ENCODE data around the gene AHRR. TPM values are rescaled to one million over a fixed set of nuclear protein-coding genes. Genes with fewer than 3 reads are reported as not detected.
"Not testable (repeated sequence)": the region's sequence is repeated elsewhere in the genome, so short reads cannot be mapped to it uniquely, and the experiment has no call there.

Gene AHRR
- total RNA-seq, 1 donor from 2014 or later: 74.8 TPM

GRCh38 chr5:483011-483410 is 161.5 kb downstream of the AHRR start:
- DNase-seq (ENCODE audit: low read depth): no peak

GRCh38 chr5:483434-484140 is 162.1 kb downstream of the AHRR start:
- no peak for DNase-seq (ENCODE audit: low read depth)

GRCh38 chr5:484556-484955 is 163.0 kb downstream of the AHRR start:
- no peak for DNase-seq (ENCODE audit: low read depth)

- DNase-seq (ENCODE audit: low read depth): no peak
These were observed 163.8 kb downstream of the AHRR start for GRCh38 chr5:485113-485945.

GRCh38 chr5:485946-486491 is 164.5 kb downstream of the AHRR start:
- no peak for DNase-seq (ENCODE audit: low read depth)

GRCh38 chr5:486597-486996 is 165.1 kb downstream of the AHRR start:
- not testable (repeated sequence) for DNase-seq (ENCODE audit: low read depth)

Other genes with a start within 250 kb of the AHRR start
- 0.08 and 0.16 TPM in 2 replicates for gene PLEKHG4B, start 229.5 kb upstream of the AHRR start, total RNA-seq
- gene LRRC14B, start 130.2 kb upstream of the AHRR start, total RNA-seq: 11.2 and 21.9 TPM in 2 replicates
- gene CCDC127, start 103.6 kb upstream of the AHRR start, total RNA-seq: 7.8 and 7.9 TPM in 2 replicates
- 142 and 184 TPM in 2 replicates for gene SDHA, start 103.4 kb upstream of the AHRR start, total RNA-seq
- gene PDCD6, start 50.1 kb upstream of the AHRR start, total RNA-seq: 101 and 134 TPM in 2 replicates
- 67.8 and 71.0 TPM in 2 replicates for gene EXOC3, start 121.5 kb downstream of the AHRR start, total RNA-seq
- gene SLC9A3, start 202.7 kb downstream of the AHRR start, total RNA-seq: 5.4 and 6.8 TPM in 2 replicates

Measured in myocyte (in vitro differentiated cells).